GM10266 (cell line): ENCODE data around the gene RANBP1.

ENCODE experiments used
- DNase-seq: peaks from one replicate; pipeline ENCODE4 v3.0.0; 2012; ENCODE audit errors: extremely low spot score
- CTCF ChIP-seq: IDR thresholded peaks from 2 replicates; pipeline ENCODE4 v1.5.1; 2012; ENCODE audit warnings: mild to moderate bottlenecking, low read depth; ENCODE audit not compliant: control insufficient read depth, insufficient read depth; ENCODE audit errors: missing control alignments

The RANBP1 gene

GRCh38 chr22:20089977-20090729, 25.8 kb upstream of the RANBP1 start:
- TF ChIP-seq CTCF = no peak

GRCh38 chr22:20090730-20091240, 25.1 kb upstream of the RANBP1 start:
- TF ChIP-seq CTCF = no peak
- no peak for DNase-seq

More at GRCh38 chr22:20089977-20090729, 25.8 kb upstream of the RANBP1 start:
- DNase-seq = no peak

GRCh38 chr22:20091690-20092476, 24.0 kb upstream of the RANBP1 start:
- no peak for DNase-seq
- no peak for TF ChIP-seq CTCF

- no peak for TF ChIP-seq CTCF
- no peak for DNase-seq
Observed at GRCh38 chr22:20092477-20092854, 23.4 kb upstream of the RANBP1 start.

GRCh38 chr22:20093418-20094196, 22.3 kb upstream of the RANBP1 start:
- no peak for DNase-seq
- TF ChIP-seq CTCF = no peak

GRCh38 chr22:20094197-20094807, 21.6 kb upstream of the RANBP1 start:
- TF ChIP-seq CTCF = no peak
- no peak for DNase-seq
